GM23338 (cell line): ENCODE measurements around the gene ALPI. TPM values are rescaled to one million over a fixed set of nuclear protein-coding genes. Genes with fewer than 3 reads are reported as not detected.

Experiments used
- ATAC-seq: fragments of 200-7000 bp; cut with Tn5 transposase; 3 replicates; pipeline ENCODE4 v1.9.1; 2020
- DNase-seq: peaks from one replicate; pipeline ENCODE4 v3.0.0-alpha.2; 2015; ENCODE audit warnings: low spot score
- H2AFZ ChIP-seq: fragments of 200-600 bp; sonication (generic); 2 replicates; pipeline ENCODE4 v1.8.0; 2016; ENCODE audit warnings: antibody characterized with exemption, mild to moderate bottlenecking, moderate library complexity
- H3F3A ChIP-seq: fragments of 200-600 bp; sonication (generic); replicated peaks from 2 replicates; pipeline ENCODE4 v1.8.0; 2017; ENCODE audit warnings: antibody characterized with exemption, mixed run types, low read depth
- H3K27ac ChIP-seq: fragments of 200-600 bp; sonication (generic); 2 replicates; pipeline ENCODE4 v1.6.1; 2016; ENCODE audit warnings: low read depth
- H3K27me3 ChIP-seq: fragments of 200-600 bp; sonication (generic); 2 replicates; pipeline ENCODE4 v1.8.0; 2016; ENCODE audit warnings: mild to moderate bottlenecking, mixed run types, moderate library complexity; ENCODE audit not compliant: insufficient read depth
- H3K36me3 ChIP-seq: fragments of 200-600 bp; sonication (generic); 2 replicates; pipeline ENCODE4 v1.8.0; 2016; ENCODE audit warnings: mild to moderate bottlenecking; ENCODE audit not compliant: insufficient read depth
- H3K4me1 ChIP-seq: fragments of 200-600 bp; sonication (generic); 2 replicates; pipeline ENCODE4 v1.8.0; 2016; ENCODE audit warnings: mild to moderate bottlenecking, moderate library complexity; ENCODE audit not compliant: insufficient read depth
- H3K4me2 ChIP-seq: fragments of 200-600 bp; sonication (generic); 2 replicates; pipeline ENCODE4 v1.7.1; 2017; ENCODE audit warnings: mixed run types
- H3K4me3 ChIP-seq: fragments of 200-600 bp; sonication (generic); 2 replicates; pipeline ENCODE4 v1.6.1; 2016; ENCODE audit warnings: mixed run types
- H3K79me2 ChIP-seq: fragments of 200-600 bp; sonication (generic); replicated peaks from 2 replicates; pipeline ENCODE4 v1.8.0; 2017; ENCODE audit warnings: mild to moderate bottlenecking; ENCODE audit not compliant: insufficient read depth
- H3K9me2 ChIP-seq: fragments of 200-600 bp; sonication (generic); 2 replicates; pipeline ENCODE4 v1.8.0; 2017; ENCODE audit not compliant: insufficient read depth
- H4K20me1 ChIP-seq: fragments of 200-600 bp; sonication (generic); replicated peaks from 2 replicates; pipeline ENCODE4 v1.8.0; 2017; ENCODE audit warnings: mild to moderate bottlenecking; ENCODE audit not compliant: insufficient read depth
- H3K27ac Mint-ChIP-seq: 2 replicates; pipeline ENCODE4 v1.8.0; 2020; ENCODE audit warnings: inconsistent platforms, mild to moderate bottlenecking, moderate library complexity, mixed read lengths
- H3K27me3 Mint-ChIP-seq: 3 replicates; pipeline ENCODE4 v1.8.0; 2022; ENCODE audit warnings: low read depth, mild to moderate bottlenecking, moderate library complexity, mixed read lengths, inconsistent platforms; ENCODE audit not compliant: insufficient read depth, poor library complexity
- H3K36me3 Mint-ChIP-seq: 3 replicates; pipeline ENCODE4 v1.8.0; 2021; ENCODE audit warnings: low read depth, mild to moderate bottlenecking, inconsistent platforms, moderate library complexity, mixed read lengths
- H3K4me1 Mint-ChIP-seq: 3 replicates; pipeline ENCODE4 v1.8.0; 2020; ENCODE audit warnings: mild to moderate bottlenecking, inconsistent platforms, mixed read lengths
- H3K4me3 Mint-ChIP-seq: 3 replicates; pipeline ENCODE4 v1.8.0; 2021; ENCODE audit warnings: moderate library complexity, mild to moderate bottlenecking, inconsistent platforms, mixed read lengths
- H3K9me3 Mint-ChIP-seq: 3 replicates; pipeline ENCODE4 v1.8.0; 2020; ENCODE audit warnings: moderate library complexity, mild to moderate bottlenecking, inconsistent platforms, mixed read lengths
- CREB1 ChIP-seq: fragments of 250-450 bp; sonication (Bioruptor Pico); IDR thresholded peaks from 2 replicates; pipeline ENCODE4 v1.5.0; 2020; ENCODE audit warnings: low read depth, mild to moderate bottlenecking, moderate library complexity
- CTCF ChIP-seq, 2 experiments: fragments of 200-600 bp in 1 of 2; sonication (generic) in 1 of 2; conservative IDR thresholded peaks; 2 replicates each; pipeline versions ENCODE4 v1.5.1 to v1.6.1; 2016 to 2017; ENCODE audit warnings: antibody characterized with exemption in 2 of 2, low read depth in 2 of 2, mild to moderate bottlenecking in 2 of 2, moderate library complexity in 1 of 2
- ETS1 ChIP-seq: IDR thresholded peaks from 2 replicates; pipeline ENCODE4 v1.6.1; 2016; ENCODE audit warnings: antibody characterized with exemption
- EZH2 ChIP-seq: fragments of 200-600 bp; sonication (generic); IDR thresholded peaks from one replicate; pipeline ENCODE4 v1.8.0; 2017; ENCODE audit warnings: antibody characterized with exemption, mild to moderate bottlenecking, low read depth; ENCODE audit not compliant: unreplicated experiment
- EZH2phosphoT487 ChIP-seq: fragments of 200-600 bp; sonication (generic); IDR thresholded peaks from one replicate; pipeline ENCODE4 v1.8.1; 2018; ENCODE audit warnings: antibody characterized with exemption; ENCODE audit not compliant: unreplicated experiment
- JUNB ChIP-seq: IDR thresholded peaks from one replicate; pipeline ENCODE4 v1.6.1; 2016; ENCODE audit warnings: antibody characterized with exemption; ENCODE audit not compliant: unreplicated experiment
- NANOG ChIP-seq: IDR thresholded peaks from 2 replicates; pipeline ENCODE4 v1.6.1; 2016; ENCODE audit warnings: antibody characterized with exemption, borderline replicate concordance
- POLR2AphosphoS5 ChIP-seq: IDR thresholded peaks from 2 replicates; pipeline ENCODE4 v1.6.1; 2016; ENCODE audit warnings: antibody characterized with exemption, low read depth
- REST ChIP-seq: IDR thresholded peaks from one replicate; pipeline ENCODE4 v1.6.1; 2018; ENCODE audit warnings: antibody characterized with exemption; ENCODE audit not compliant: unreplicated experiment
- STAT1 ChIP-seq: IDR thresholded peaks from one replicate; pipeline ENCODE4 v1.6.1; 2016; ENCODE audit warnings: antibody characterized with exemption; ENCODE audit not compliant: unreplicated experiment
- ZNF114 ChIP-seq: fragments of 250-450 bp; sonication (Bioruptor Pico); IDR thresholded peaks from 2 replicates; pipeline ENCODE4 v1.5.0; 2020; ENCODE audit warnings: mild to moderate bottlenecking, moderate library complexity
- ZNF331 ChIP-seq: fragments of 250-450 bp; sonication (Bioruptor Pico); IDR thresholded peaks from 2 replicates; pipeline ENCODE4 v1.5.0; 2020; ENCODE audit warnings: low read depth, mild to moderate bottlenecking, moderate library complexity
- ZNF462 ChIP-seq: fragments of 250-450 bp; sonication (Bioruptor Pico); IDR thresholded peaks from 2 replicates; pipeline ENCODE4 v1.5.0; 2020; ENCODE audit warnings: mild to moderate bottlenecking, moderate library complexity
- polyA plus RNA-seq: library from polyadenylated mRNA; unstranded; fragments of >200 nt; fragmentation: Nextera tagmentation; extraction: Ambion mirVana; gene quantifications from 2 replicates; pipeline ENCODE4 v1.2.1, GENCODE V29; 2016
- total RNA-seq: library from RNA; depleted of rRNA; stranded (reverse); fragments of >200 nt; shearing (Covaris generic); gene quantifications from 2 replicates; pipeline ENCODE4 v1.2.3, GENCODE V29; 2014

ALPI gene
- total and polyA plus RNA-seq, 2 experiments from 2014 or later: not detected

- Histone ChIP-seq H3K27me3 (peaks cover 37% of the 10 kb centered on the region), H3K36me3 (no peaks in the 10 kb centered on the region), H2AFZ (no peak overlapping the region), H4K20me1 (no peaks in the 10 kb centered on the region), H3K79me2 (no peaks in the 10 kb centered on the region), H3K27ac (no peak overlapping the region), H3F3A (0 out of 2 replicates have a peak, but pooled peaks cover 5% of the 10 kb centered on the region), H3K4me3 (no peak overlapping the region), H3K4me2 (no peak overlapping the region), H3K4me1 (peaks cover 19% of the 10 kb centered on the region), H3K9me2 (no peaks in the 10 kb centered on the region)
- ATAC-seq: no peak
- Mint-ChIP-seq H3K27ac (peak overlapping the region; percentile 61; the same call in 1 of the 2 replicates), H3K36me3 (no peaks in the 10 kb centered on the region; the same call in 2 of the 3 replicates), H3K4me3 (no peak overlapping the region; the same call in 2 of the 3 replicates), H3K27me3 (peaks cover 49% of the 10 kb centered on the region), H3K9me3 (no peaks in the 10 kb centered on the region), H3K4me1 (peaks cover 34% of the 10 kb centered on the region)
- no peak for TF ChIP-seq CTCF (conservative IDR thresholded peaks at IDR 0.05; ENCODE audit: low read depth in 2 of 2)
- TF ChIP-seq ZNF331: no peak
- TF ChIP-seq STAT1: no peak
- no peak for TF ChIP-seq REST
- no peak for TF ChIP-seq EZH2
- TF ChIP-seq NANOG: no peak
- TF ChIP-seq CREB1 (CRISPR knock-in tag): no peak
- no peak for TF ChIP-seq ETS1
- no peak for TF ChIP-seq ZNF114
- no peak for TF ChIP-seq POLR2AphosphoS5
- no peak for TF ChIP-seq ZNF462 (CRISPR knock-in tag)
- TF ChIP-seq JUNB: no peak
- TF ChIP-seq EZH2phosphoT487: no peak
- no peak for DNase-seq
Observed at GRCh38 chr2:232491139-232491780, 35.3 kb downstream of the ALPI start.
